ENCODE results near the gene HSPA8.
"Not testable (repeated sequence)": the region's sequence is repeated elsewhere in the genome, so short reads cannot be mapped to it uniquely, and the experiment has no call there.

Gene HSPA8

GRCh38 chr11:123100379-123101085 lies 38.6 kb upstream of the HSPA8 start:
- POLR2A ChIA-PET = no interaction called here
- no peak for DNase-seq (ENCODE audit: extremely low spot score)
- CTCF ChIA-PET = interaction anchor here (3.2 to 6.3 kb wide), 2 partner anchors 11 to 146 kb away, joined by 17 to 44 read pairs; no protein-coding TSS in a partner anchor
- TF ChIP-seq, protein P1, sequence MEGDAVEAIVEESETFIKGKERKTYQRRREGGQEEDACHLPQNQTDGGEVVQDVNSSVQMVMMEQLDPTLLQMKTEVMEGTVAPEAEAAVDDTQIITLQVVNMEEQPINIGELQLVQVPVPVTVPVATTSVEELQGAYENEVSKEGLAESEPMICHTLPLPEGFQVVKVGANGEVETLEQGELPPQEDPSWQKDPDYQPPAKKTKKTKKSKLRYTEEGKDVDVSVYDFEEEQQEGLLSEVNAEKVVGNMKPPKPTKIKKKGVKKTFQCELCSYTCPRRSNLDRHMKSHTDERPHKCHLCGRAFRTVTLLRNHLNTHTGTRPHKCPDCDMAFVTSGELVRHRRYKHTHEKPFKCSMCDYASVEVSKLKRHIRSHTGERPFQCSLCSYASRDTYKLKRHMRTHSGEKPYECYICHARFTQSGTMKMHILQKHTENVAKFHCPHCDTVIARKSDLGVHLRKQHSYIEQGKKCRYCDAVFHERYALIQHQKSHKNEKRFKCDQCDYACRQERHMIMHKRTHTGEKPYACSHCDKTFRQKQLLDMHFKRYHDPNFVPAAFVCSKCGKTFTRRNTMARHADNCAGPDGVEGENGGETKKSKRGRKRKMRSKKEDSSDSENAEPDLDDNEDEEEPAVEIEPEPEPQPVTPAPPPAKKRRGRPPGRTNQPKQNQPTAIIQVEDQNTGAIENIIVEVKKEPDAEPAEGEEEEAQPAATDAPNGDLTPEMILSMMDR (IDR thresholded peaks at IDR 0.05; ENCODE audit: control extremely low read depth, extremely low read depth, low read depth, missing control alignments) = no peak

GRCh38 chr11:123098990-123099389 lies 37.1 kb upstream of the HSPA8 start:
- DNase-seq (ENCODE audit: extremely low spot score) = no peak
- ChIA-PET CTCF (interaction anchor here (0.8 to 1.2 kb wide), 3 partner anchors 12 to 164 kb away, joined by 3 to 4 read pairs (median 4); no protein-coding TSS in a partner anchor), POLR2A (no interaction called here)
- TF ChIP-seq, protein P1 (IDR thresholded peaks at IDR 0.05; ENCODE audit: control extremely low read depth, extremely low read depth, low read depth, missing control alignments) = no peak

- DNase-seq (ENCODE audit: extremely low spot score) = no peak
- POLR2A ChIA-PET = no interaction called here
- CTCF ChIA-PET = interaction anchor here (1.0 to 1.4 kb wide), 3 partner anchors 8 to 12 kb away, joined by 3 to 4 read pairs (median 3); no protein-coding TSS in a partner anchor
- TF ChIP-seq, protein P1 (IDR thresholded peaks at IDR 0.05; ENCODE audit: control extremely low read depth, extremely low read depth, low read depth, missing control alignments) = no peak
These were observed 31.8 kb upstream of the HSPA8 start for GRCh38 chr11:123093739-123094138.

GRCh38 chr11:123091506-123091905 lies 29.6 kb upstream of the HSPA8 start:
- ChIA-PET POLR2A (no interaction called here), CTCF (interaction anchor here (0.7 to 2.1 kb wide), 2 partner anchors 12 to 156 kb away, joined by 3 to 6 read pairs; no protein-coding TSS in a partner anchor)
- TF ChIP-seq, protein P1 (IDR thresholded peaks at IDR 0.05; ENCODE audit: control extremely low read depth, extremely low read depth, low read depth, missing control alignments) = no peak
- DNase-seq (ENCODE audit: extremely low spot score) = no peak

DNA sequence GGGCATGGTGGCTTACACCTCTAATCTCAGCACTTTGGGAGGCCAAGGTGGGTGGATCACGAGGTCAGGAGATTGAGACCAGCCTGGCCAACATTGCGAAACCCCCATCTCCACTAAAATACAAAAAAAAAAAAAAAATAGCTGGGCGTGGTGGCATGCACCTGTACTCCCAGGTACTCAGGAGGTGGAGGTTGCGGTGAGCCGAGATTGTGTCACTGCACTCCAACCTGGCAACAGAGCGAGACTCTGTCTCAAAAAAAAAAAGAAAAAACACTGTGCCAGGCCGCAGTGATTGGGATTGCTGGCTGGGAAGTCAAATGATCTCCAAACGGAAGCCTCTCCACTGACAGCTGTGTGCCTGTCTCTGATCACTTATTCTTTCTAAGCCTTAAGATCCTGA lies 28.2 kb upstream of the HSPA8 start:
- CTCF ChIA-PET; DNase-seq (ENCODE audit: extremely low spot score); POLR2A ChIA-PET: not testable (repeated sequence)

DNA sequence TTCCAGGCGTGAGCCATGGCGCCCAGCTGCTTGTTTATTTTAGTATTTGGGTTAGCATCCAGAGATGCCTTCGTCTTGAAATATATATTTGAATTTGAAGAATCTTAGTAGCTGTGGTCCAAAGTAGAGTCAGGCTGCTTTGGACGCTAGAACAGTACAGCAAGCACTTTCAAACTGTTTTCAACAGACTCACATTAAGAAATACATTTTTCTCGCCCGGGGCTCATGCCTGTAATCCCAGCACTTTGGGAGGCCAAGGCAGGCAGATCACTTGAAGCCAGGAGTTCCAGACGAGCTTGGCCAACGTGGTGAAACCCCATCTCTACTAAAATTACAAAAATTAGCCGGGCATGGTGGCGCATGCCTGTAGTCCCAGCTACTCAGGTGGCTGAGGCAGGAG lies 27.0 kb upstream of the HSPA8 start:
- DNase-seq (ENCODE audit: extremely low spot score); POLR2A ChIA-PET: not testable (repeated sequence)
- CTCF ChIA-PET = interaction anchor here (1.2 to 1.3 kb wide), 3 partner anchors 12 to 23 kb away, joined by 3 to 4 read pairs (median 4); no protein-coding TSS in a partner anchor

DNA sequence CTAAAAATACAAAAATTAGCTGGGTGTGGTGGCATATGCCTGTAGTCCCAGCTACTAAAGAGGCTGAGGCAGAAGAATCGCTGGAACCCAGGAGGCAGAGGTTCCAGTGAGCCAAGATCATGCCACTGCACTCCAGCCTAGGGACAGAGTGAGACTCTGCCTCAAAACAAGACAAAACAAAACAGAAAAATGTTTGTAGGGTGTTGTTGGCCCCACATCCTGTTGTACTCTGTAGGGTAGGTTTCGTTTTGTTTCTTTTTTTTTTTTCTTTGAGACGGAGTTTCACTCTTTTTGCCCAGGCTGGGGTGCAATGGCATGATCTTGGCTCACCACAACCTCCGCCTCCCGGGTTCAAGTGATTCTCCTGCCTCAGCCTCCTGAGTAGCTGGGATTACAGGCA lies 25.7 kb upstream of the HSPA8 start:
- DNase-seq (ENCODE audit: extremely low spot score) = not testable (repeated sequence)
- ChIA-PET POLR2A (interaction anchor here (0.5 kb wide), 1 partner anchor 20 kb away, joined by 6 read pairs; no protein-coding TSS in a partner anchor), CTCF (interaction anchor here (1.0 to 1.5 kb wide), 4 partner anchors 11 to 218 kb away, joined by 3 to 4 read pairs (median 3); no protein-coding TSS in a partner anchor)

DNA sequence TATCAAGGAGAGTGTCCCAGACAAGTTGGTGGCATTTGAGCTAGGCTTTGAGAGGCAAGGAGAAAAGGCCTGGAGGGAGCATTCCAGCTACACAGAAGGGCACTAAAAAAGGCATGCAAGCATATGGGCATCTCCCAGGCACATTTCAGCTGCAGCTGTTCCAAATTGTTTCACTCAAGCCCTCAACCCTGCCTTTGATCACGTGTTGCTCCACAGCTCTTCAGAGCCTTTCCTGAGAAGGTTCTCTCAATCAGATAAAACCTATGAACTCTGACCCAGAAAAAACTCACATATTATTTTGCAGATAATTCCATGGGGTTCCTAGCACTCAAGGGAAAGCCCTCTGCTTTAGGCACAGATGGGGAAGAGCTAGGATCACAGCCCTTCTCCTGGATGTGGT lies 24.4 kb upstream of the HSPA8 start:
- ChIA-PET POLR2A (no interaction called here), CTCF (interaction anchor here (0.8 to 2.1 kb wide), 5 partner anchors 8 to 32 kb away, joined by 3 to 8 read pairs (median 4); no protein-coding TSS in a partner anchor)
- DNase-seq (ENCODE audit: extremely low spot score) = no peak
- TF ChIP-seq, protein P1 (IDR thresholded peaks at IDR 0.05; ENCODE audit: control extremely low read depth, extremely low read depth, low read depth, missing control alignments) = no peak
